IMR-90 (cell line): ENCODE measurements around the gene CASQ1. TPM values are rescaled to one million over a fixed set of nuclear protein-coding genes. Genes with fewer than 3 reads are reported as not detected.
A peak's percentile ranks its signal among the peaks of the same experiment; 100 is the strongest.

ENCODE experiments used
- ATAC-seq: fragments of 200-7000 bp; cut with Tn5 transposase; 2 replicates; pipeline ENCODE4 v1.9.1; 2020; ENCODE audit warnings: low read depth, mild to moderate bottlenecking, moderate library complexity
- BruUV-seq: library from RNA; stranded (reverse); fragments of 400-500 nt; replicated peaks from 2 replicates; lab custom pipeline; 2021; lab: Mats Ljungman, UMichigan
- CTCF ChIA-PET: fragments of 300-600 bp; formaldehyde crosslinking; extraction: SDS; loops from one replicate; lab custom pipeline; 2021; ENCODE audit warnings: antibody characterized with exemption; lab: Yijun Ruan, JAX
- POLR2A ChIA-PET: fragments of 300-600 bp; sonication (Branson Sonifier 250); formaldehyde crosslinking; loops from one replicate; lab custom pipeline; 2022; ENCODE audit warnings: antibody characterized with exemption; ENCODE audit not compliant: unreplicated experiment; lab: Charles Lee
- DNase-seq: peaks from one replicate; pipeline ENCODE4 v3.0.0; 2013
- H2AFZ ChIP-seq: replicated peaks from 2 replicates; pipeline ENCODE3; 2013; ENCODE audit warnings: low read length, mild to moderate bottlenecking; ENCODE audit not compliant: poor library complexity
- H2AK5ac ChIP-seq: 2 replicates; pipeline ENCODE4 v1.6.1; 2013; ENCODE audit warnings: low read depth, low read length, inconsistent platforms
- H2AK9ac ChIP-seq: replicated peaks from 2 replicates; pipeline ENCODE3; 2013; ENCODE audit warnings: mild to moderate bottlenecking, low read depth, low read length, moderate library complexity; ENCODE audit not compliant: poor library complexity
- H2BK120ac ChIP-seq: 2 replicates; pipeline ENCODE4 v1.6.1; 2013; ENCODE audit warnings: low read depth, low read length, inconsistent platforms
- H2BK15ac ChIP-seq: 3 replicates; pipeline ENCODE4 v1.6.1; 2013; ENCODE audit warnings: low read depth, low read length, inconsistent platforms
- H2BK20ac ChIP-seq: 2 replicates; pipeline ENCODE4 v1.6.1; 2013; ENCODE audit warnings: low read depth, mild to moderate bottlenecking, inconsistent platforms, low read length, moderate library complexity
- H2BK5ac ChIP-seq: 2 replicates; pipeline ENCODE4 v1.6.1; 2013; ENCODE audit warnings: mild to moderate bottlenecking, low read depth, low read length, inconsistent platforms; ENCODE audit not compliant: poor library complexity, severe bottlenecking
- H3K14ac ChIP-seq: replicated peaks from 2 replicates; pipeline ENCODE4 v1.6.1; 2013; ENCODE audit warnings: low read depth, low read length, inconsistent platforms
- H3K18ac ChIP-seq: 2 replicates; pipeline ENCODE4 v1.6.1; 2013; ENCODE audit warnings: low read depth, low read length, control low read depth
- H3K23ac ChIP-seq: 2 replicates; pipeline ENCODE4 v1.6.1; 2013; ENCODE audit warnings: low read depth, low read length, inconsistent platforms
- H3K27ac ChIP-seq: 2 replicates; pipeline ENCODE4 v1.5.1; 2013; ENCODE audit warnings: mild to moderate bottlenecking, control low read depth, low read length; ENCODE audit not compliant: insufficient read depth
- H3K27me3 ChIP-seq: 2 replicates; pipeline ENCODE4 v1.6.1; 2013; ENCODE audit warnings: low read length; ENCODE audit not compliant: control insufficient read depth, insufficient read depth
- H3K36me3 ChIP-seq: 2 replicates; pipeline ENCODE4 v1.6.1; 2013; ENCODE audit warnings: low read length, mixed read lengths; ENCODE audit not compliant: control insufficient read depth, insufficient read depth
- H3K4ac ChIP-seq: 2 replicates; pipeline ENCODE4 v1.6.1; 2013; ENCODE audit warnings: low read depth, low read length, inconsistent platforms
- H3K4me1 ChIP-seq: 2 replicates; pipeline ENCODE4 v1.6.1; 2013; ENCODE audit warnings: low read length, mixed read lengths; ENCODE audit not compliant: control insufficient read depth, insufficient read depth
- H3K4me2 ChIP-seq: 2 replicates; pipeline ENCODE4 v1.6.1; 2013; ENCODE audit warnings: low read depth, mild to moderate bottlenecking, control low read depth, low read length, moderate library complexity
- H3K4me3 ChIP-seq: 2 replicates; pipeline ENCODE4 v1.5.1; 2013; ENCODE audit warnings: low read depth, mild to moderate bottlenecking, control low read depth, low read length, moderate library complexity; ENCODE audit not compliant: insufficient read depth
- H3K56ac ChIP-seq: 2 replicates; pipeline ENCODE4 v1.6.1; 2013; ENCODE audit warnings: low read length, inconsistent platforms; ENCODE audit not compliant: insufficient read depth; ENCODE audit errors: extremely low read depth
- H3K79me1 ChIP-seq, 2 experiments: 2 replicates each; pipeline ENCODE4 v1.6.1; 2013; ENCODE audit warnings: low read length in 2 of 2, inconsistent platforms in 1 of 2, low read depth in 1 of 2
- H3K9ac ChIP-seq: 2 replicates; pipeline ENCODE4 v1.6.1; 2013; ENCODE audit warnings: low read depth, low read length, control low read depth
- H3K9me1 ChIP-seq: 2 replicates; pipeline ENCODE4 v1.6.1; 2013; ENCODE audit warnings: low read length, inconsistent platforms; ENCODE audit not compliant: insufficient read depth
- H3K9me3 ChIP-seq: 2 replicates; pipeline ENCODE4 v1.6.1; 2013; ENCODE audit warnings: low read length; ENCODE audit not compliant: control insufficient read depth, insufficient read depth
- H4K20me1 ChIP-seq: 2 replicates; pipeline ENCODE4 v1.6.1; 2013; ENCODE audit warnings: low read length, inconsistent platforms; ENCODE audit not compliant: insufficient read depth
- H4K5ac ChIP-seq: 2 replicates; pipeline ENCODE4 v1.6.1; 2013; ENCODE audit warnings: mild to moderate bottlenecking, low read depth, low read length, control low read depth
- H4K8ac ChIP-seq, 2 experiments: 2 replicates each; pipeline ENCODE4 v1.6.1; 2013; ENCODE audit warnings: low read depth in 2 of 2, low read length in 2 of 2, control low read depth in 1 of 2, inconsistent platforms in 1 of 2
- H4K91ac ChIP-seq: 2 replicates; pipeline ENCODE4 v1.6.1; 2013; ENCODE audit warnings: low read depth, low read length, inconsistent platforms; ENCODE audit not compliant: insufficient read depth
- BHLHE40 ChIP-seq: fragments of 150-350 bp; IDR thresholded peaks from 2 replicates; pipeline ENCODE4 v1.6.1; 2016; ENCODE audit warnings: mild to moderate bottlenecking, low read depth, low read length
- FOS ChIP-seq: fragments of 150-350 bp; IDR thresholded peaks from 2 replicates; pipeline ENCODE4 v1.6.1; 2016; ENCODE audit warnings: low read depth, low read length
- MAZ ChIP-seq: IDR thresholded peaks from 2 replicates; pipeline ENCODE4 v1.6.1; 2012; ENCODE audit warnings: low read depth, mild to moderate bottlenecking, low read length, improper control_type of control experiment, moderate library complexity, borderline replicate concordance
- MXI1 ChIP-seq: IDR thresholded peaks from 2 replicates; pipeline ENCODE4 v1.6.1; 2012; ENCODE audit warnings: low read depth, mild to moderate bottlenecking, low read length, moderate library complexity, borderline replicate concordance
- RAD21 ChIP-seq: IDR thresholded peaks from 2 replicates; pipeline ENCODE4 v1.6.1; 2012; ENCODE audit warnings: low read length, improper control_type of control experiment
- SMC3 ChIP-seq: fragments of 150-350 bp; IDR thresholded peaks from 2 replicates; pipeline ENCODE4 v1.6.1; 2016; ENCODE audit warnings: low read depth, mild to moderate bottlenecking, antibody characterized with exemption, low read length, moderate library complexity
- WGBS, 2 experiments: methylation state at CpG; one replicate each; pipeline versions ENCODE4 v1.1.5 to v1.1.7; 2013; ENCODE audit warnings: missing lambda C conversion rate in 2 of 2; ENCODE audit not compliant: insufficient read length in 1 of 2; ENCODE audit errors: extremely low coverage in 2 of 2; 5-methylcytosine and 5-hydroxymethylcytosine counted together
- dilution Hi-C: fragments of 300-500 bp; cut with HindIII; formaldehyde crosslinking; loops from one replicate; pipeline ENCODE4 v1.14.3; 2018; ENCODE audit warnings: low sequenced_read_pairs; ENCODE audit not compliant: unreplicated experiment
- in situ Hi-C: fragments of 300-500 bp; cut with MboI; formaldehyde crosslinking; loops from 3 replicates; pipeline ENCODE4 v1.14.3; 2019; ENCODE audit warnings: low sequenced_read_pairs, inconsistent platforms, mixed read lengths
- intact Hi-C: fragments of 100-400 bp; cut with micrococcal nuclease; formaldehyde crosslinking; loops from 2 replicates; pipeline ENCODE4 v1.10.0; 2022
- polyA plus RNA-seq, 3 experiments: library from polyadenylated mRNA; depleted of rRNA; stranded (reverse); fragments of >200 nt; gene quantifications; 2 replicates each; pipeline ENCODE4 v1.2.3, GENCODE V29; 2012; ENCODE audit warnings: low replicate concordance in 1 of 3
- total RNA-seq: library from RNA; depleted of rRNA; stranded (reverse); fragments of >200 nt; gene quantifications from 2 replicates; pipeline ENCODE4 v1.2.3, GENCODE V29; 2012
- TF ChIP-seq, protein P1 (sequence below): fragments of 150-350 bp; IDR thresholded peaks from 2 replicates; pipeline ENCODE4 v1.6.1; 2016; ENCODE audit warnings: low read depth, mild to moderate bottlenecking, low read length, moderate library complexity, borderline replicate concordance
- TF ChIP-seq, protein P2 (sequence below): fragments of 150-350 bp; IDR thresholded peaks from 2 replicates; pipeline ENCODE4 v1.6.1; 2017; ENCODE audit warnings: mild to moderate bottlenecking, antibody characterized with exemption, low read length, low read depth

CASQ1 gene
- total and polyA plus RNA-seq, 2 of the 4 experiments (the other 2 are of a cell fraction) = 0.18 to 0.21 TPM

DNA sequence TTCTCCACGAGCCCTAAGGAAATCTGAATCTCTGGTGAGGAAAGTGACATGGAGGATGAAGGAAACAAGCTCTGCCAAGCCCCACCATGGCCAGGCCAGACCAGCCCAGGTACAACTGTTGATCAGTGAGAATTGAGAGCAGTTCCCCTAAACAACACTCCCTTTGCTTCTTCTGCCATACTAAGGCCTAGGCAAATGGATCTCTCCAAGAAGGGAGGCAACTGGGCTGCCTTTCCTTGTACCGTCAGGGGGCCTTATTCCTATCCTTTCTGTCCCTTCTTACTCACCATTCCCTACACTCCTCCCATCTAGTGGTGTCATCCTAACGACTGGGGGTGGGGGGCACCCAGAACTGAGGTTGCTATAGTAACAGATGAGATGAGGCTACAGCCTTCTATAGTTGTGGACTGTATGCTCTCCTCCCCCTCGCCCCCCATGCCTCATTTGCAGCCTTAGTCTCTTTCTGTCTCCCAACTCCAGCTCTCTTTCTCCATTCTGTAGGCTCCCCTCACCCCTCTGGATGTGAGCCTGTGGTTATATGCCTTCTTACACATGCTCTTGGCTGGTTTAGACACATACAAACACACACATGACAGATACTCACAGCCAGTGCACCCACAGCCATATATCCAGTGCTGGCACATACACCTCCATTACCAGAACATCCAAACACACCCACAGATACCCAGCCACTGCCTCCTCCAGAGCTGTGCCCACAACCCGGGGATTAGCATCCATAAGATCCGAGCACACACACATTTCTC, 18.4 kb downstream of the CASQ1 start:
- no peak overlapping the region for H2AFZ ChIP-seq

More for the DNA sequence above, 18.4 kb downstream of the CASQ1 start:
- peaks cover 39 to 88% of the 10 kb centered on the region in 2 experiments for H3K79me1 ChIP-seq
- no peak overlapping the region for H3K4me3 ChIP-seq
- H2BK120ac ChIP-seq = no peak overlapping the region
- dilution Hi-C loops = no loop called here
- peak overlapping the region; percentile 46; the same call in 1 of the 2 replicates for H3K4ac ChIP-seq
- H3K36me3 ChIP-seq = peaks cover 56% of the 10 kb centered on the region
- H3K56ac ChIP-seq = no peak overlapping the region
- no peaks in the 10 kb centered on the region for H3K27me3 ChIP-seq
- H2BK20ac ChIP-seq = no peak overlapping the region
- peaks cover 51% of the 10 kb centered on the region for H3K9me1 ChIP-seq
- peak overlapping the region; percentile 35 for H3K4me2 ChIP-seq
- H3K14ac ChIP-seq = peak overlapping the region; percentile 71
- H2AK9ac ChIP-seq = peak overlapping the region; percentile 19
- H3K4me1 ChIP-seq = peaks cover 44% of the 10 kb centered on the region
- H4K8ac ChIP-seq = no peak overlapping the region; a peak in 1 of 4 replicates
- H3K9ac ChIP-seq = peak overlapping the region; percentile 17; the same call in 1 of the 2 replicates
- in situ Hi-C loops = no loop called here
- peak overlapping the region; percentile 82 for H3K23ac ChIP-seq
- H3K18ac ChIP-seq = no peak overlapping the region
- H4K91ac ChIP-seq = 0 out of 2 replicates have a peak overlapping the region, but pooled peaks have one; percentile 40
- H3K27ac ChIP-seq = peak overlapping the region; percentile 30; the same call in 1 of the 2 replicates
- DNase-seq = no peak
- no peaks in the 10 kb centered on the region for H3K9me3 ChIP-seq
- H2BK15ac ChIP-seq = no peak overlapping the region
- intact Hi-C loops = no loop called here
- peak overlapping the region; percentile 92 for H2BK5ac ChIP-seq
- peaks cover 72% of the 10 kb centered on the region for H4K20me1 ChIP-seq
- WGBS, 2 experiments = no CpG with 5 or more reads among the region's 6 CpGs
- no TSS peak for BruUV-seq
- ChIA-PET CTCF (interaction anchor here (0.7 to 1.3 kb wide), 3 partner anchors 16 to 53 kb away, joined by 3 to 5 read pairs (median 3); no protein-coding TSS in a partner anchor), POLR2A (no interaction called here)
- H4K5ac ChIP-seq = no peak overlapping the region
- no peak for ATAC-seq
- peak overlapping the region; percentile 23; the same call in 1 of the 2 replicates for H2AK5ac ChIP-seq
- no peak for TF ChIP-seq MAZ
- no peak for TF ChIP-seq FOS
- no peak for TF ChIP-seq RAD21
- TF ChIP-seq, protein P1, sequence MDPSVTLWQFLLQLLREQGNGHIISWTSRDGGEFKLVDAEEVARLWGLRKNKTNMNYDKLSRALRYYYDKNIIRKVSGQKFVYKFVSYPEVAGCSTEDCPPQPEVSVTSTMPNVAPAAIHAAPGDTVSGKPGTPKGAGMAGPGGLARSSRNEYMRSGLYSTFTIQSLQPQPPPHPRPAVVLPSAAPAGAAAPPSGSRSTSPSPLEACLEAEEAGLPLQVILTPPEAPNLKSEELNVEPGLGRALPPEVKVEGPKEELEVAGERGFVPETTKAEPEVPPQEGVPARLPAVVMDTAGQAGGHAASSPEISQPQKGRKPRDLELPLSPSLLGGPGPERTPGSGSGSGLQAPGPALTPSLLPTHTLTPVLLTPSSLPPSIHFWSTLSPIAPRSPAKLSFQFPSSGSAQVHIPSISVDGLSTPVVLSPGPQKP = no peak
- TF ChIP-seq, protein P2, sequence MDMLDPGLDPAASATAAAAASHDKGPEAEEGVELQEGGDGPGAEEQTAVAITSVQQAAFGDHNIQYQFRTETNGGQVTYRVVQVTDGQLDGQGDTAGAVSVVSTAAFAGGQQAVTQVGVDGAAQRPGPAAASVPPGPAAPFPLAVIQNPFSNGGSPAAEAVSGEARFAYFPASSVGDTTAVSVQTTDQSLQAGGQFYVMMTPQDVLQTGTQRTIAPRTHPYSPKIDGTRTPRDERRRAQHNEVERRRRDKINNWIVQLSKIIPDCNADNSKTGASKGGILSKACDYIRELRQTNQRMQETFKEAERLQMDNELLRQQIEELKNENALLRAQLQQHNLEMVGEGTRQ = no peak
- no peak for TF ChIP-seq BHLHE40
- no peak for TF ChIP-seq MXI1
- no peak for TF ChIP-seq SMC3
